Ovary (tissue), 9 donors: Measurements from ENCODE around the gene ALDH3B2. TPM values are rescaled to one million over a fixed set of nuclear protein-coding genes. Genes with fewer than 3 reads are reported as not detected.
"Not testable (repeated sequence)": the region's sequence is repeated elsewhere in the genome, so short reads cannot be mapped to it uniquely, and the experiment has no call there.

Experiments used
- DNase-seq, 5 donors: peaks; one replicate each; pipeline ENCODE4 v3.0.0-alpha.2; 2019 to 2020
- H3K27ac ChIP-seq, 2 donors: fragments of 200-600 bp; one replicate each; pipeline versions ENCODE4 v1.5.1 to v1.8.0; 2019 to 2022
- H3K27me3 ChIP-seq: fragments of 200-600 bp; one replicate; pipeline ENCODE4 v1.8.0; 2022
- H3K36me3 ChIP-seq: fragments of 200-600 bp; sonication (generic); one replicate; pipeline ENCODE4 v1.5.1; 2019
- H3K4me1 ChIP-seq: one replicate; pipeline ENCODE4 v1.8.1; 2013; ENCODE audit warnings: mild to moderate bottlenecking, moderate library complexity; ENCODE audit not compliant: insufficient read depth
- H3K4me3 ChIP-seq: fragments of 200-600 bp; sonication (generic); one replicate; pipeline ENCODE4 v1.5.1; 2017
- H3K9me3 ChIP-seq, 2 donors: fragments of 200-600 bp in 1 of 2; sonication (generic) in 1 of 2; one replicate each; pipeline versions ENCODE4 v1.5.1 to v1.8.1; 2013 to 2019; ENCODE audit warnings: mild to moderate bottlenecking in 1 of 2, moderate library complexity in 1 of 2
- EP300 ChIP-seq: sonication (generic); formaldehyde crosslinking; IDR thresholded peaks from one replicate; pipeline ENCODE4 v1.6.1; 2017; ENCODE audit warnings: antibody characterized with exemption
- POLR2A ChIP-seq: fragments of 450-650 bp; IDR thresholded peaks from one replicate; pipeline ENCODE4 v1.6.1; 2017; ENCODE audit warnings: antibody characterized with exemption, mild to moderate bottlenecking, moderate library complexity
- WGBS, 3 donors: extraction: QIAGEN DNeasy Blood & Tissue Kit in 1 of 3; methylation state at CpG; one replicate each; pipeline versions ENCODE4 v1.1.5 to v1.1.7; 2013 to 2017; 5-methylcytosine and 5-hydroxymethylcytosine counted together
- intact Hi-C, 4 donors: fragments of 100-400 bp; cut with DNase I; formaldehyde crosslinking; loops; one replicate each; pipeline versions ENCODE4 v1.11.0 to v1.15.1; 2022 to 2023
- polyA plus RNA-seq, 2 donors: library from polyadenylated mRNA; stranded (reverse); fragments of 200-250 nt in 1 of 2; fragments of 350-450 nt in 1 of 2; fragmentation: Illumina TruSeq in 1 of 2; extraction: RNeasy Lipid Tissue Mini Kit (QIAGEN cat#74804) in 1 of 2; gene quantifications; one replicate each; pipeline ENCODE4 v1.2.3, GENCODE V29; 2013 to 2014
- total RNA-seq, 7 donors: library from RNA; depleted of rRNA in 2 of 7; stranded (reverse); fragments of >200 nt in 2 of 7; fragmentation: NEBNext Ultra II Directional in 3 of 7; extraction: Animal tissue kit (Norgen Biotek cat#: 25700) in 3 of 7; gene quantifications; one replicate each; pipeline versions ENCODE4 v1.1.0 to v1.2.4, GENCODE V29; 2016 to 2023
- TF ChIP-seq, protein P1 (sequence below), 3 donors: fragments of 450-650 bp in 2 of 3; fragments of 200-600 bp in 1 of 3; IDR thresholded peaks; one replicate each; pipeline versions ENCODE4 v1.5.1 to v1.8.0; 2016 to 2022; ENCODE audit warnings: antibody characterized with exemption in 3 of 3, mild to moderate bottlenecking in 1 of 3
- donor health status: DM: no; HTN: no; CAD: no; lungs with moderate emphysema.
- donor health status: DM: no; HTN: no; CAD: no.
- donor health status: Bipolar disorder and iron deficiency.
- donor health status: DM: yes; HTN: yes; CAD: no.
- donor health status: DM: no; HTN: no; CAD: no.
- donor health status: DM: yes; HTN: yes; CAD: no.

The ALDH3B2 gene
- total and polyA plus RNA-seq, 9 donors, result 0.15 to 0.57 (median 0.27) TPM; not detected in 5

DNA sequence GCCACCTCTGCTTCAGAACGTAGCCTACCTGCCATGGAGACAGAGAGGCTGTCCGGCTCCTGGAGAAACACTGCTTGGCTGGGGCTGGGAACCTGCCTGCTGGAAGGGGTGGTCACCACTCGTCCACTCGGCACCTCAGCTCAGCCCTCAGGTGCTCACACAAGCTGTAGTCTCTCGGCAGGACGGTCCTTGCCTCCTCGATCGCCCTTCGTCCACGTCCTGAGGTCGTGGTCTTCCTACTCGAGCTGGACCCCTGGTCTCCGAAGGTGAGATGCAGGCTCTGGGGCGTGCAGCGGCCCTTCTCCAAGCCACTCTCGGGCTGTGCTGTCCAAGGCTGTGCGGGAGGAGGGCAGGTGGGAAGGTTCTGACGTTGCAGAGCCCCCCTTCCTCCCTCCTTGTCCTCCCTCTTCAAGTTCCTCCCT lies 35.0 kb downstream of the ALDH3B2 start, which contains the start of gene TBX10:
Gene TBX10, minus strand, starts transcription at position 326 of the 422 bp plus-strand sequence. Its CDS starts 291 bp downstream, at position 35.
- no peaks in the 10 kb centered on the region for H3K4me1 ChIP-seq
- no peaks in the 10 kb centered on the region for H3K27me3 ChIP-seq
- H3K4me3 ChIP-seq, result no peak within 1 kb of the TSS
- H3K9me3 ChIP-seq, result no peaks in the 10 kb centered on the region
- intact Hi-C loops, result no loop called here
- DNase-seq, result peak in 1 of 5 donors; percentile 13
- no peak within 1 kb of the TSS for H3K27ac ChIP-seq
- H3K36me3 ChIP-seq, result no peaks in the 10 kb centered on the region
- TF ChIP-seq POLR2A (no peak), EP300 (no peak)
- TF ChIP-seq, protein P1, sequence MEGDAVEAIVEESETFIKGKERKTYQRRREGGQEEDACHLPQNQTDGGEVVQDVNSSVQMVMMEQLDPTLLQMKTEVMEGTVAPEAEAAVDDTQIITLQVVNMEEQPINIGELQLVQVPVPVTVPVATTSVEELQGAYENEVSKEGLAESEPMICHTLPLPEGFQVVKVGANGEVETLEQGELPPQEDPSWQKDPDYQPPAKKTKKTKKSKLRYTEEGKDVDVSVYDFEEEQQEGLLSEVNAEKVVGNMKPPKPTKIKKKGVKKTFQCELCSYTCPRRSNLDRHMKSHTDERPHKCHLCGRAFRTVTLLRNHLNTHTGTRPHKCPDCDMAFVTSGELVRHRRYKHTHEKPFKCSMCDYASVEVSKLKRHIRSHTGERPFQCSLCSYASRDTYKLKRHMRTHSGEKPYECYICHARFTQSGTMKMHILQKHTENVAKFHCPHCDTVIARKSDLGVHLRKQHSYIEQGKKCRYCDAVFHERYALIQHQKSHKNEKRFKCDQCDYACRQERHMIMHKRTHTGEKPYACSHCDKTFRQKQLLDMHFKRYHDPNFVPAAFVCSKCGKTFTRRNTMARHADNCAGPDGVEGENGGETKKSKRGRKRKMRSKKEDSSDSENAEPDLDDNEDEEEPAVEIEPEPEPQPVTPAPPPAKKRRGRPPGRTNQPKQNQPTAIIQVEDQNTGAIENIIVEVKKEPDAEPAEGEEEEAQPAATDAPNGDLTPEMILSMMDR (IDR thresholded peaks at IDR 0.05), result no peak
- 54 to 65% (median 60%) methylated on average over 18 of the region's 18 CpGs for WGBS, 3 donors

DNA sequence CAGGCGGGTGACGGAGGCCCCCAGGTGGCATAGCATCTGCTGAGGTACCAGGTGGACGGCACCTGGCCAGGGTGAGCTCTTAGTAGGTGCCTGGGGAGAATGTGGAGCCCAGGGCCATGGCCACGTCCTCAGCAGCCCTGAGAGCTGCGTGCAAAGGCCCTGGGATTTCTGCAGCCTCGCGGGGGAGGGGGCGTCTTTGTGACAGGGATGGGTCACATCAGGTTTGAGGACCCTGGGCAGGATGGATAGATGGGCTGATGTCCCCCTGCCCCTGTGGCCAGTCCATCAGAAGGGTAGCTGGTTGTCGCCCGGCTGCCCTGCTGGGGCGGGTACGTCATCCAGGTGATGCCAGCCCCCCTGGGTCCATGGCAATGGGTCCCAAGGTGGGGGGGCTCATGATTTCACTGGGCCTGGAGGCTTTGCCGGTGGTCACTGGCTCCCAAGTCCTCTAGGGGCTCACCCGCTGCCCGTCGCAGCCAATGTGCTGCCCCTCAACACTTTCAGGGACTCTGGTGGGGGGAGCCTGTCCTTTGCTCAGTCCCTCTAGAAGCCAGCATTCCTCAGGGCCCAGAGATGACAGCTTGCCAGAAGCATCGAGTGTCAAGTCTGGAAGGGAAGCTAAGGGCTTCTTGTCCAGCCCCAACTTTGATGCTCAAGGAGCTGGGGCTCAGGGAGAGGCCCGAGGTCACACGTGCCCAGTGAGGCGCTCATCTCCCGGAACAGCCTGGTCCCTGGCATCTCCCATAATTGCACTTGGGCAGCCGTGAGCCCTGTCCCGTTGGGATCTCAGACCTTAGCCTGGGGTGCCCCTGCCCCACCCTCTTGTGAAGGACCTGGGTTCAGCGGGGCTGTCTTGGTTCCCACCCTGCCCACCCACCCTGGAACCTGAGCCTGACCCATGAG lies 35.6 kb downstream of the ALDH3B2 start:
- Histone ChIP-seq H3K9me3 (no peaks in the 10 kb centered on the region), H3K36me3 (no peaks in the 10 kb centered on the region), H3K27me3 (no peaks in the 10 kb centered on the region), H3K4me3 (no peak overlapping the region), H3K4me1 (no peaks in the 10 kb centered on the region), H3K27ac (no peak overlapping the region)
- intact Hi-C loops, result no loop called here
- TF ChIP-seq POLR2A (no peak), EP300 (no peak)
- TF ChIP-seq, protein P1 (IDR thresholded peaks at IDR 0.05), result no peak
- 81 to 86% (median 83%) methylated on average over 21 to 24 of the region's 24 CpGs for WGBS, 3 donors
- peak in 1 of 5 donors; percentile 13 for DNase-seq

DNA sequence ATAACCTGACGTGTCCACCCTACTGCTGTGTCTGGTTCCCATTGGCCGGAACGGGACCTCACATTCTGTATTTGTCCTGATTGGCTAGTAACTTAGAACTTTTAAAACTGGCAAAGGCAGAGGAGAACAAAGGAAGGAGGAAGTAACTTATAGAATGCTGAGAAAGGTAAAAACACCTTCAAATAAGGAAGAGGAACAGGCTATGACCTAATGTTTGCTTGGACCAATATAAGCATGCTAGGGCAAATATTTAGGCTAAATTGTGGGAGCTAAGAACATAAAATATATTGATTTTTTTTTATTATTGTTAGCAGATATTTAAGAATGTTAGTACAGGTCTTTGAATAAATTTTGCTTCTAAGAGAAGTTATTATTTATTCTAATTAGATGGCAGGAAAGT lies 37.0 kb downstream of the ALDH3B2 start:
- H3K36me3 ChIP-seq, intact Hi-C loops, H3K9me3 ChIP-seq, DNase-seq, H3K27me3 ChIP-seq, H3K4me1 ChIP-seq, H3K27ac ChIP-seq, H3K4me3 ChIP-seq: not testable (repeated sequence)
- 77 to 89% (median 84%) methylated on average over 3 of the region's 3 CpGs for WGBS, 3 donors

DNA sequence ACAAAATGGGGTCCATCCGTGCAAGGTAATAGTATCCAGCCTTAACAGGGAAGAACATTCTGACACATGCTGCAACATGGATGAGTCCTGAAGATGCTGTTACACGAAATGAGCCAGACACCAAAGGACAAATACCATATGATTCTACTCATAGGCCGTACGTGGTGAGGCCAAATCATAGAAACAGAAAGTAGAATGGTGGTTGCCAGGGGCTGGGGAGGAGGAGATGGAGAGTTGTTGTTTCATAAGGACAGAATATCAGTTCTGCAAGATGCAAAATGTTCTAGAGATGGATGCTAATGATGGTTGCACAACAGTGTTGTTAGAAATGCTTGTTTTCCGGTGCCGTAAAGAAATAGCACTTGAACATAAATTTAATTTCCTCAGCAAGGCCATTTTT lies 37.5 kb downstream of the ALDH3B2 start:
- no peak for DNase-seq
- H3K36me3 ChIP-seq, result no peaks in the 10 kb centered on the region
- no peak overlapping the region for H3K4me3 ChIP-seq
- 68 to 69% (median 69%) methylated on average over 6 of the region's 6 CpGs for WGBS, 3 donors
- H3K27ac ChIP-seq, result no peak overlapping the region
- TF ChIP-seq, protein P1 (IDR thresholded peaks at IDR 0.05), result no peak
- TF ChIP-seq POLR2A (no peak), EP300 (no peak)
- intact Hi-C loops, result no loop called here
- H3K27me3 ChIP-seq, result no peaks in the 10 kb centered on the region
- H3K4me1 ChIP-seq, result no peaks in the 10 kb centered on the region
- H3K9me3 ChIP-seq, result no peaks in the 10 kb centered on the region

DNA sequence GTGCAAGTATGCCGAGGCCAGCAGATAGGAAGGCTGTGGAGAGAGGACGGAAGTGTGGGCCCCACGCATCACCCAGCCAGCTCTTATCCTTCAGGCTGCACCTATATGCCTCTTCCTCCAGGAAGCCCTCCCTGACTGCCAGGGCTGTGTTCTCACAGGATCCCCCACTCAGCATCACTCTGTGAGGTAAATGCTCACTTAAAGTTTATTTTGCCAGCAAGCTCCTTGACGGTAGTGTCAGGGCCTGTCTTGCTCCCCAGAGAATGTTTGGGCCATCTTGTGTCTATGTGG lies 39.2 kb downstream of the ALDH3B2 start:
- H3K4me3 ChIP-seq, result no peak overlapping the region
- no peaks in the 10 kb centered on the region for H3K9me3 ChIP-seq
- 66 to 68% (median 66%) methylated on average over 4 of the region's 4 CpGs for WGBS, 3 donors
- peaks cover 3% of the 10 kb centered on the region for H3K4me1 ChIP-seq
- no peak overlapping the region for H3K27ac ChIP-seq
- no peaks in the 10 kb centered on the region for H3K36me3 ChIP-seq
- TF ChIP-seq POLR2A, result no peak
- no peak for TF ChIP-seq EP300
- TF ChIP-seq, protein P1 (IDR thresholded peaks at IDR 0.05), result no peak
- H3K27me3 ChIP-seq, result no peaks in the 10 kb centered on the region
- no peak for DNase-seq
- intact Hi-C loops, result no loop called here
